Measurements from ENCODE around the gene TTLL10. TPM values are rescaled to one million over a fixed set of nuclear protein-coding genes. Genes with fewer than 3 reads are reported as not detected.

The TTLL10 gene
- polyA plus RNA-seq, 1 of the 3 experiments (the other 2 are of a cell fraction) = not detected

GRCh38 chr1:1202831-1203560, 29.3 kb downstream of the TTLL10 start:
- Histone ChIP-seq H3K27ac (ENCODE audit: low read depth in 2 of 2, low read length in 1 of 2) (no peak overlapping the region), H3F3A (replicated peaks; ENCODE audit: insufficient read depth) (no peaks in the 10 kb centered on the region), H2AFZ (ENCODE audit: low read depth) (no peak overlapping the region), H3K9me3 (no peaks in the 10 kb centered on the region), H3K27me3 (ENCODE audit: insufficient read depth) (peaks cover 7% of the 10 kb centered on the region; the same call in 1 of the 2 replicates), H3K36me3 (replicated peaks in 1 of 2; ENCODE audit: control insufficient read depth in 1 of 2, insufficient read depth in 2 of 2, low read length in 1 of 2) (no peaks in the 10 kb centered on the region), H3K4me3 (ENCODE audit: low read depth in 2 of 2, low read length in 1 of 2) (no peak overlapping the region), H3K9ac (no peak overlapping the region), H3K4me2 (no peak overlapping the region), H3K79me2 (ENCODE audit: insufficient read depth) (no peaks in the 10 kb centered on the region), H3K9me2 (no peaks in the 10 kb centered on the region), H4K20me1 (ENCODE audit: insufficient read depth) (no peaks in the 10 kb centered on the region), H3K4me1 (ENCODE audit: control insufficient read depth in 1 of 2, insufficient read depth in 2 of 2, low read depth in 1 of 2, low read length in 1 of 2) (peaks cover 0 to 3% of the 10 kb centered on the region in 2 experiments; a peak in 1 of 4 replicates)
- ChIA-PET POLR2A (interaction anchor here (0.6 kb wide), 1 partner anchor 11 kb away, joined by 3 read pairs; the partner anchor contains the start of gene TNFRSF4), CTCF (interaction anchor here (3.8 kb wide), 1 partner anchor 81 kb away, joined by 16 read pairs; no protein-coding TSS in a partner anchor)
- TF ChIP-seq EP300 (IDR thresholded peaks at IDR 0.05; ENCODE audit: borderline replicate concordance in 1 of 2, low read depth in 1 of 2, low read length in 1 of 2) (no peak), ZBTB33 (IDR thresholded peaks at IDR 0.05; ENCODE audit: borderline replicate concordance, low read depth) (no peak), REST (IDR thresholded peaks at IDR 0.05; ENCODE audit: low read depth, low read length) (no peak), GATA2 (CRISPR knock-in tag; IDR thresholded peaks at IDR 0.05) (no peak), CHD2 (IDR thresholded peaks at IDR 0.05; ENCODE audit: low read length, partially characterized antibody) (no peak), RAD21 (IDR thresholded peaks at IDR 0.05; ENCODE audit: low read length) (no peak), NFIC (IDR thresholded peaks at IDR 0.05; ENCODE audit: borderline replicate concordance) (no peak), TEAD4 (IDR thresholded peaks at IDR 0.05; ENCODE audit: borderline replicate concordance, insufficient read depth) (no peak), SIN3A (IDR thresholded peaks at IDR 0.05; ENCODE audit: borderline replicate concordance, low read depth, low read length) (no peak), MXI1 (IDR thresholded peaks at IDR 0.05; ENCODE audit: low read depth, low read length) (no peak)
- TF ChIP-seq, protein P1, sequence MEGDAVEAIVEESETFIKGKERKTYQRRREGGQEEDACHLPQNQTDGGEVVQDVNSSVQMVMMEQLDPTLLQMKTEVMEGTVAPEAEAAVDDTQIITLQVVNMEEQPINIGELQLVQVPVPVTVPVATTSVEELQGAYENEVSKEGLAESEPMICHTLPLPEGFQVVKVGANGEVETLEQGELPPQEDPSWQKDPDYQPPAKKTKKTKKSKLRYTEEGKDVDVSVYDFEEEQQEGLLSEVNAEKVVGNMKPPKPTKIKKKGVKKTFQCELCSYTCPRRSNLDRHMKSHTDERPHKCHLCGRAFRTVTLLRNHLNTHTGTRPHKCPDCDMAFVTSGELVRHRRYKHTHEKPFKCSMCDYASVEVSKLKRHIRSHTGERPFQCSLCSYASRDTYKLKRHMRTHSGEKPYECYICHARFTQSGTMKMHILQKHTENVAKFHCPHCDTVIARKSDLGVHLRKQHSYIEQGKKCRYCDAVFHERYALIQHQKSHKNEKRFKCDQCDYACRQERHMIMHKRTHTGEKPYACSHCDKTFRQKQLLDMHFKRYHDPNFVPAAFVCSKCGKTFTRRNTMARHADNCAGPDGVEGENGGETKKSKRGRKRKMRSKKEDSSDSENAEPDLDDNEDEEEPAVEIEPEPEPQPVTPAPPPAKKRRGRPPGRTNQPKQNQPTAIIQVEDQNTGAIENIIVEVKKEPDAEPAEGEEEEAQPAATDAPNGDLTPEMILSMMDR (IDR thresholded peaks at IDR 0.05) = no peak
- TF ChIP-seq, protein P2, sequence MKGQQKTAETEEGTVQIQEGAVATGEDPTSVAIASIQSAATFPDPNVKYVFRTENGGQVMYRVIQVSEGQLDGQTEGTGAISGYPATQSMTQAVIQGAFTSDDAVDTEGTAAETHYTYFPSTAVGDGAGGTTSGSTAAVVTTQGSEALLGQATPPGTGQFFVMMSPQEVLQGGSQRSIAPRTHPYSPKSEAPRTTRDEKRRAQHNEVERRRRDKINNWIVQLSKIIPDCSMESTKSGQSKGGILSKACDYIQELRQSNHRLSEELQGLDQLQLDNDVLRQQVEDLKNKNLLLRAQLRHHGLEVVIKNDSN (IDR thresholded peaks at IDR 0.05; ENCODE audit: borderline replicate concordance, low read depth) = no peak
- no peak for DNase-seq
- 50% methylated on average over 2 of the region's 27 CpGs for WGBS (ENCODE audit: low lambda C conversion rate)

Data from SK-N-SH (cell line).